Astrocyte of the spinal cord (primary cell): ENCODE results near the gene TNNI2.

Source experiments
- DNase-seq: peaks from one replicate; pipeline ENCODE4 v3.0.0; 2011; ENCODE audit warnings: low read depth, low spot score
- H3K4me3 ChIP-seq: 2 replicates; pipeline ENCODE4 v1.5.1; 2011; ENCODE audit warnings: low read depth, mild to moderate bottlenecking, low read length, moderate library complexity
- in situ Hi-C: cut with HindIII; loops from 2 replicates; pipeline ENCODE4 v1.10.0; 2017; ENCODE audit warnings: low sequenced_read_pairs
- TF ChIP-seq, protein P1 (sequence below): IDR thresholded peaks from 2 replicates; pipeline ENCODE4 v1.5.1; 2012; ENCODE audit warnings: low read depth, mild to moderate bottlenecking, low read length, inconsistent platforms

TNNI2 gene

DNA sequence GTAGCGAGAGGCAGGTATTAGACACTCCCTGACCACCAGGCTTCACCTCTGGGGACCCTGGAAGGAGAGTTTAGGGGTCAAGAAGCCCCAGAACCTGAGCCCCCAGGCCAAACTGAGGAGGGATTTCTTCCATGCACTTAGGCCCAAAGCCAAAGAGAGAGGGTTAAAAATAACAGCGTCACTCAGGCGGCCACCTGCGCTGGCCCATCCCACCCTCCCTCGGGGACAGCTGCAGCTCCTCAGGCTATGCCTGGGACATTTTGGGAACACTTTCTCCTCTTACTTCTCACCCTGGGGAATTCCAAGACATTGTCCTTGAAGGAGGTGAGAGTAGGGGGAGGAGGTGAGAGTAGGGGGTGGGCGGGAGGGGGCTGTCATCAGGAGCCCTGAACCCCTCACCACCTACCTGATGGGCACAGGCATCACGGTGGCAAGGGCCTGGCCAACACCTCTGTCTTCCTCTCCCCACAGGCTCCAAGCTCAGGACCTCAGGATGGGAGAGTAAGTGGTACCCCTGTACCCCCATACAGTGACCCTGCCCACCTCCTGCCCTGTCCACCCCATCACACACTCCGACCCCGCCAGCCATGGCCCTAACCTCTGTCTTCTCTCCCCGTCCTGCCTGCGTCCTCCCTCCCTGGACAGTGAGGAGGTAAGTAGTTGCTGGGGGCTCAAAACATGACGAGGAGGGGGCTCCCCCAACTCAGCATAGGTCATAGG is 583 bp downstream of the TNNI2 start:
- TF ChIP-seq, protein P1, sequence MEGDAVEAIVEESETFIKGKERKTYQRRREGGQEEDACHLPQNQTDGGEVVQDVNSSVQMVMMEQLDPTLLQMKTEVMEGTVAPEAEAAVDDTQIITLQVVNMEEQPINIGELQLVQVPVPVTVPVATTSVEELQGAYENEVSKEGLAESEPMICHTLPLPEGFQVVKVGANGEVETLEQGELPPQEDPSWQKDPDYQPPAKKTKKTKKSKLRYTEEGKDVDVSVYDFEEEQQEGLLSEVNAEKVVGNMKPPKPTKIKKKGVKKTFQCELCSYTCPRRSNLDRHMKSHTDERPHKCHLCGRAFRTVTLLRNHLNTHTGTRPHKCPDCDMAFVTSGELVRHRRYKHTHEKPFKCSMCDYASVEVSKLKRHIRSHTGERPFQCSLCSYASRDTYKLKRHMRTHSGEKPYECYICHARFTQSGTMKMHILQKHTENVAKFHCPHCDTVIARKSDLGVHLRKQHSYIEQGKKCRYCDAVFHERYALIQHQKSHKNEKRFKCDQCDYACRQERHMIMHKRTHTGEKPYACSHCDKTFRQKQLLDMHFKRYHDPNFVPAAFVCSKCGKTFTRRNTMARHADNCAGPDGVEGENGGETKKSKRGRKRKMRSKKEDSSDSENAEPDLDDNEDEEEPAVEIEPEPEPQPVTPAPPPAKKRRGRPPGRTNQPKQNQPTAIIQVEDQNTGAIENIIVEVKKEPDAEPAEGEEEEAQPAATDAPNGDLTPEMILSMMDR = no peak
- in situ Hi-C loops = no loop called here
- no peak overlapping the region for H3K4me3 ChIP-seq
- DNase-seq = no peak

DNA sequence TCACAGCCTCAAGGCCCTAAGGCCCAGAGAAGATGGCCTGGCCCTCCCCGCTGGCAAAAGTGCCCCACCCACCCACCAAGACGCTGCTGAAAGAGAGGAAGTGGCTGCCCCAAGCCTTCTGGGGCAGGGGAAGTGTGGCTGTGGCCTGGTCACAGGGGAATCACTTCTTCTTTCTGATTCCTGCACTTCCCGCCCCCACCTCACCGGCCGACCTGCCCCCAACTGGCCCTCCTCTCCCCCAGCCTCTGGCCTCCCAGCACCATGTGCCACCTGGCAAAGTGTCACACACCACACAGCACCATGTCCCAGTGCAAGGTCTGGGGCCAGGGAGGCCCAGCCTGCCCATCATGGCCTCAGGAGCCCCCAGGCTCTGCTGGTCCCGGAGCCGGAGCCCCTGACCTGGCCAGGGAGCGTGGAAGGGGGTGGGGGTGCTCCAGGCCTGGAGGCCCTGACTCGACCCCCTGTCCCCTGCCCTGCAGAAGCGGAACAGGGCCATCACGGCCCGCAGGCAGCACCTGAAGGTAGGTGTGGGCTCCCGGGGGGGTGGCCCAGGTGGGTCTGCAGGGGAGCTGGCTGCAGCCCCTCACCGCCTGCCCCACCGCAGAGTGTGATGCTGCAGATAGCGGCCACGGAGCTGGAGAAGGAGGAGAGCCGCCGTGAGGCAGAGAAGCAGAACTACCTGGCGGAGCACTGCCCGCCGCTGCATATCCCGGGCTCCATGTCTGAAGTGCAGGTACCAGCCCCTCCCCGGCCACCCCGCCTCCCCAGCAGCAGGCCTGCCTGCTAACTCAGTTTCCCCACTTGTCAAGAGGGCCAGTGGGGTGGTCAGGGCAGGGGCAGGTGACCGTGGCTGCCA is 1.4 kb downstream of the TNNI2 start:
- DNase-seq = no peak

DNA sequence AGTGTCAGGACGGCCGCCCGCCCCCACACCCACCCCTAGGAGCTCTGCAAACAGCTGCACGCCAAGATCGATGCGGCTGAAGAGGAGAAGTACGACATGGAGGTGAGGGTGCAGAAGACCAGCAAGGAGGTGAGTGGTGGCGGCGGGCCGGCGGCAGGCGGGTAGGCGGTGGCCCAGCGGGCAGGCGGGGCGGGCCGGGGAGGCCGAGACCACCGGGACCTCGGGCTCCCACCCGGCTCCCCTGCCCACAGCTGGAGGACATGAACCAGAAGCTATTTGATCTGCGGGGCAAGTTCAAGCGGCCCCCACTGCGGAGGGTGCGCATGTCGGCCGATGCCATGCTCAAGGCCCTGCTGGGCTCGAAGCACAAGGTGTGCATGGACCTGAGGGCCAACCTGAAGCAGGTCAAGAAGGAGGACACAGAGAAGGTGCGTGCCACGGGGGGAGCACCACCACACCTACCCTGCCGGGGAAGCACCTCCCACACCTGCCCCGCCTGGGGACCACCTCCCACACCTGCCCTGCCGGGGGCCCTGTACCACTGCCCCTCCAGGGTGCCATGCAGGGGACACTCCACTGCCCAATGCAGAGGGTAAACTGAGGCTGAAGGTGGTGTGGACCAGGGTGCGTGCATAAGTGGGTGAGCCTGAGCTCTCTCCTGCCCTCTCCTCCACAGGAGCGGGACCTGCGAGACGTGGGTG is 2.1 kb downstream of the TNNI2 start:
- DNase-seq = no peak
- H3K4me3 ChIP-seq = no peak overlapping the region
- TF ChIP-seq, protein P1 = no peak
- in situ Hi-C loops = no loop called here

More for the DNA sequence above, 1.4 kb downstream of the TNNI2 start:
- no peak overlapping the region for H3K4me3 ChIP-seq
- in situ Hi-C loops = no loop called here
- TF ChIP-seq, protein P1 = no peak

DNA sequence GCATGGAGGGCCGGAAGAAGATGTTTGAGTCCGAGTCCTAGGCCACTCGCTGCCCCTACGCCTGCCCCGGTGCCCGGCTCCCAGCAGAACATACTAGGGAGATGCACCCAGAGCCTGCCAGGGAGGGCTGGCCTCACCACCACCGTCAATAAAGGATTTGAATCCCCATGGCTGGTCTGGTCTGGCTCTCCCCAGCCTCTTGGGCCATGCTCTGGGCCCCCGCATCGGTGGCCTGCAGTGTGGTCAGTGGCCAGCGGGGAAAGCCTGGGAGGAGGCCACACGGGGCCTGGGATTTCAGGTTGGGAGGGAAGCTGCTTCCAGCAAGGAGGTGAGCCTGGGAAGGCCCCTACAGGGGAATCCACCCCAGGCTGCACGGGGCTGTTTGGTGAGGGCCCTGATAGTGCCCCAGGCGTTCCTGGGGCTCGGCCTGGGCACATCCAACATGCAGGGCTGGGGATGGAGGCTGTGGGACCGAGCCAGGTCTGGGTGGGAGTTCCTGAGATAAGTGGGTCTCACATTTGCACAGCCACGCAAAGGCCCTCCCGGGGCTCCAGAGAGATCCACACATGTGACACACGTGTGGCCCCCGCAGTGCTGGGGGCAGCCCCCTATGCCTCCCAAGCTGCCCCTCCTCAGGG is 2.8 kb downstream of the TNNI2 start:
- TF ChIP-seq, protein P1 = no peak
- in situ Hi-C loops = no loop called here
- H3K4me3 ChIP-seq = no peak overlapping the region
- DNase-seq = no peak

DNA sequence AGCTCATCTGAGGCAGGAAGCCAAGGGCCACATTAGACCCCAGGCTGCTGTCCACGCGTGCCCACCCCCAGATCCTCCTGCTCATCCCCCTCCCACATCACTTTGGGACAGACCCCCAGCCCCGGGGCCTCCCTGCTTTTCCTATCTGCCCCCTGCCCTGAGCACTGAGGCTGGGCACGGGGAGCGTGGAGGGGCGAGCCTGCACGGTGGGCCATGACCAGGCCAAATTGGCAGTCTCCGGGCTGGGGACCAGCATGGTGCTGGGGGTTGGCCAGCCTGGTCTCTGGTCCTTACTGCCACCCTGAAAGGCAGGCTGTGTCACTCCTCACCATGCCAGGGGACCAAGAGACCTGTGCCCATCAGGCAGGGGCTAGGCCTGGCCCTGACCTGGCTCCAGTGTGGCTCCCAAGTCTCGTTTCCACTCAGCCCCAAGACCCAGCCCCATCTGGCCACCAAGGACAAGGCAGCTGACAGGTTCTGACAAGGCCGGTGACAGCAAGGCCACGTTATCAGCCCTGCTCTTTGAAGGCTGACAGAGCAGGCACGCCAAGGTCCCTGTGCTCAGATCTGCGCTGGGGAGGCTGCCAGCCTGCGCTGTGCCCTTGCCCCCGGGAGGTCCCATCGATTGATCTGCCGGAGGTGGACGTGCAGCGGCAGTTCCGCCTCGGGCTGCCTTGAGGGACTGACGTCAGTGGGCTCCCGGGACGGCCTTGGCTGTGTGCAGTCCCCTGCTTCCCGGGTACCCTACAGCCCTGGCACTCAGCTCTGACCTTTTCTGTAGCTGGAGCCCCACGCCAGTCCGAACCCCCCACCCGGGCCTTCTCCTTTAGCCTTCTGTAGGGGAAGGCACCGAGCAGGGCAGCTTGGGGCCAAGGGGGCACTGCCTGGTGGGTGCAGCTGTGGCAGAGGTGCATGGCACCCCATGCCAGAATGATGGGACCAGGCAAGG is 3.6 kb downstream of the TNNI2 start:
- no peak overlapping the region for H3K4me3 ChIP-seq
- no peak for DNase-seq
- in situ Hi-C loops = no loop called here
- TF ChIP-seq, protein P1 = no peak
